IMR-90 (cell line): ENCODE data around the gene ZNF277. TPM values are rescaled to one million over a fixed set of nuclear protein-coding genes. Genes with fewer than 3 reads are reported as not detected.

ENCODE experiments used
- ATAC-seq: fragments of 200-7000 bp; cut with Tn5 transposase; 2 replicates; pipeline ENCODE4 v1.9.1; 2020; ENCODE audit warnings: low read depth, mild to moderate bottlenecking, moderate library complexity
- BruUV-seq: library from RNA; stranded (reverse); fragments of 400-500 nt; replicated peaks from 2 replicates; lab custom pipeline; 2021; lab: Mats Ljungman, UMichigan
- CTCF ChIA-PET: fragments of 300-600 bp; formaldehyde crosslinking; extraction: SDS; loops from one replicate; lab custom pipeline; 2021; ENCODE audit warnings: antibody characterized with exemption; lab: Yijun Ruan, JAX
- POLR2A ChIA-PET: fragments of 300-600 bp; sonication (Branson Sonifier 250); formaldehyde crosslinking; loops from one replicate; lab custom pipeline; 2022; ENCODE audit warnings: antibody characterized with exemption; ENCODE audit not compliant: unreplicated experiment; lab: Charles Lee
- DNase-seq: peaks from one replicate; pipeline ENCODE4 v3.0.0; 2013
- H2AFZ ChIP-seq: replicated peaks from 2 replicates; pipeline ENCODE3; 2013; ENCODE audit warnings: low read length, mild to moderate bottlenecking; ENCODE audit not compliant: poor library complexity
- H2AK5ac ChIP-seq: 2 replicates; pipeline ENCODE4 v1.6.1; 2013; ENCODE audit warnings: low read depth, low read length, inconsistent platforms
- H2AK9ac ChIP-seq: replicated peaks from 2 replicates; pipeline ENCODE3; 2013; ENCODE audit warnings: mild to moderate bottlenecking, low read depth, low read length, moderate library complexity; ENCODE audit not compliant: poor library complexity
- H2BK120ac ChIP-seq: 2 replicates; pipeline ENCODE4 v1.6.1; 2013; ENCODE audit warnings: low read depth, low read length, inconsistent platforms
- H2BK15ac ChIP-seq: 3 replicates; pipeline ENCODE4 v1.6.1; 2013; ENCODE audit warnings: low read depth, low read length, inconsistent platforms
- H2BK20ac ChIP-seq: 2 replicates; pipeline ENCODE4 v1.6.1; 2013; ENCODE audit warnings: low read depth, mild to moderate bottlenecking, inconsistent platforms, low read length, moderate library complexity
- H2BK5ac ChIP-seq: 2 replicates; pipeline ENCODE4 v1.6.1; 2013; ENCODE audit warnings: mild to moderate bottlenecking, low read depth, low read length, inconsistent platforms; ENCODE audit not compliant: poor library complexity, severe bottlenecking
- H3K14ac ChIP-seq: replicated peaks from 2 replicates; pipeline ENCODE4 v1.6.1; 2013; ENCODE audit warnings: low read depth, low read length, inconsistent platforms
- H3K18ac ChIP-seq: 2 replicates; pipeline ENCODE4 v1.6.1; 2013; ENCODE audit warnings: low read depth, low read length, control low read depth
- H3K23ac ChIP-seq: 2 replicates; pipeline ENCODE4 v1.6.1; 2013; ENCODE audit warnings: low read depth, low read length, inconsistent platforms
- H3K27ac ChIP-seq: 2 replicates; pipeline ENCODE4 v1.5.1; 2013; ENCODE audit warnings: mild to moderate bottlenecking, control low read depth, low read length; ENCODE audit not compliant: insufficient read depth
- H3K27me3 ChIP-seq: 2 replicates; pipeline ENCODE4 v1.6.1; 2013; ENCODE audit warnings: low read length; ENCODE audit not compliant: control insufficient read depth, insufficient read depth
- H3K36me3 ChIP-seq: 2 replicates; pipeline ENCODE4 v1.6.1; 2013; ENCODE audit warnings: low read length, mixed read lengths; ENCODE audit not compliant: control insufficient read depth, insufficient read depth
- H3K4ac ChIP-seq: 2 replicates; pipeline ENCODE4 v1.6.1; 2013; ENCODE audit warnings: low read depth, low read length, inconsistent platforms
- H3K4me1 ChIP-seq: 2 replicates; pipeline ENCODE4 v1.6.1; 2013; ENCODE audit warnings: low read length, mixed read lengths; ENCODE audit not compliant: control insufficient read depth, insufficient read depth
- H3K4me2 ChIP-seq: 2 replicates; pipeline ENCODE4 v1.6.1; 2013; ENCODE audit warnings: low read depth, mild to moderate bottlenecking, control low read depth, low read length, moderate library complexity
- H3K4me3 ChIP-seq: 2 replicates; pipeline ENCODE4 v1.5.1; 2013; ENCODE audit warnings: low read depth, mild to moderate bottlenecking, control low read depth, low read length, moderate library complexity; ENCODE audit not compliant: insufficient read depth
- H3K56ac ChIP-seq: 2 replicates; pipeline ENCODE4 v1.6.1; 2013; ENCODE audit warnings: low read length, inconsistent platforms; ENCODE audit not compliant: insufficient read depth; ENCODE audit errors: extremely low read depth
- H3K79me1 ChIP-seq, 2 experiments: 2 replicates each; pipeline ENCODE4 v1.6.1; 2013; ENCODE audit warnings: low read length in 2 of 2, inconsistent platforms in 1 of 2, low read depth in 1 of 2
- H3K9ac ChIP-seq: 2 replicates; pipeline ENCODE4 v1.6.1; 2013; ENCODE audit warnings: low read depth, low read length, control low read depth
- H3K9me1 ChIP-seq: 2 replicates; pipeline ENCODE4 v1.6.1; 2013; ENCODE audit warnings: low read length, inconsistent platforms; ENCODE audit not compliant: insufficient read depth
- H3K9me3 ChIP-seq: 2 replicates; pipeline ENCODE4 v1.6.1; 2013; ENCODE audit warnings: low read length; ENCODE audit not compliant: control insufficient read depth, insufficient read depth
- H4K20me1 ChIP-seq: 2 replicates; pipeline ENCODE4 v1.6.1; 2013; ENCODE audit warnings: low read length, inconsistent platforms; ENCODE audit not compliant: insufficient read depth
- H4K5ac ChIP-seq: 2 replicates; pipeline ENCODE4 v1.6.1; 2013; ENCODE audit warnings: mild to moderate bottlenecking, low read depth, low read length, control low read depth
- H4K8ac ChIP-seq, 2 experiments: 2 replicates each; pipeline ENCODE4 v1.6.1; 2013; ENCODE audit warnings: low read depth in 2 of 2, low read length in 2 of 2, control low read depth in 1 of 2, inconsistent platforms in 1 of 2
- H4K91ac ChIP-seq: 2 replicates; pipeline ENCODE4 v1.6.1; 2013; ENCODE audit warnings: low read depth, low read length, inconsistent platforms; ENCODE audit not compliant: insufficient read depth
- dilution Hi-C: fragments of 300-500 bp; cut with HindIII; formaldehyde crosslinking; loops from one replicate; pipeline ENCODE4 v1.14.3; 2018; ENCODE audit warnings: low sequenced_read_pairs; ENCODE audit not compliant: unreplicated experiment
- in situ Hi-C: fragments of 300-500 bp; cut with MboI; formaldehyde crosslinking; loops from 3 replicates; pipeline ENCODE4 v1.14.3; 2019; ENCODE audit warnings: low sequenced_read_pairs, inconsistent platforms, mixed read lengths
- intact Hi-C: fragments of 100-400 bp; cut with micrococcal nuclease; formaldehyde crosslinking; loops from 2 replicates; pipeline ENCODE4 v1.10.0; 2022
- polyA plus RNA-seq, 3 experiments: library from polyadenylated mRNA; depleted of rRNA; stranded (reverse); fragments of >200 nt; gene quantifications; 2 replicates each; pipeline ENCODE4 v1.2.3, GENCODE V29; 2012; ENCODE audit warnings: low replicate concordance in 1 of 3
- total RNA-seq: library from RNA; depleted of rRNA; stranded (reverse); fragments of >200 nt; gene quantifications from 2 replicates; pipeline ENCODE4 v1.2.3, GENCODE V29; 2012
- TF ChIP-seq, protein P1 (sequence below): conservative IDR thresholded peaks from 2 replicates; pipeline ENCODE4 v1.5.1; 2012; ENCODE audit warnings: mild to moderate bottlenecking, low read depth, low read length, improper control_type of control experiment
- TF ChIP-seq, protein P2 (sequence below): fragments of 150-350 bp; IDR thresholded peaks from 2 replicates; pipeline ENCODE4 v1.6.1; 2016; ENCODE audit warnings: low read depth, mild to moderate bottlenecking, low read length, moderate library complexity, borderline replicate concordance

ZNF277 gene
- total and polyA plus RNA-seq, 2 of the 4 experiments (the other 2 are of a cell fraction), result 7.3 to 21.3 TPM

DNA sequence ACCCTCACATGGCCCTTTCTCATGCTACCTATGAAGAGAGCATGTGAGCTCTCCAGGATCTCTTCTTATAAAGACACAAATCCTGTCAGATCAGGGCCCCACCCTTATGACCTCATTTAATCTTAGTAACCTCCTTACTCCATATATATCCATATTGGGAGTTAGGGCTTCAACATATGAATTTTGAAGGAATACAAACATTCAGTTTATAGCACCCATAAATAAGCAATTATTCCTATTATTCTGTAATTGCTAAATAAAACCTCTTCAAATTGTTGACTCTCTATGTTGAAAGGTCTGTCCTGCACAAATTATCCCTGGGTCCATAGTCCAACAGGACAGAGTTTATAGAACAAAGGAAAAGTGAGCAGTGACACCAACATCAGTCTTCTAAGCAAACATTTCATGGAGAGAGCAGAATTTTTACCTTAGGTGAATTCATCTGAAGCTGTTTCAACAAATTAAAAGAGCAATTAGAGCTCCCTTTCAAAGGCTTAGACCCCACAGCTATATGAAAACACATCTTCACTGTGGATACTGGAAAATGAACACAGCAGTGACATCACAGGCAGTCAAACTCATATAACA, 12.5 kb upstream of the ZNF277 start:
- in situ Hi-C loops (no loop called here), intact Hi-C loops (no loop called here), dilution Hi-C loops (no loop called here)
- no peaks in the 10 kb centered on the region for H4K20me1 ChIP-seq
- H3K9ac ChIP-seq, result no peak overlapping the region
- no peak for ATAC-seq
- H2AFZ ChIP-seq, result no peak overlapping the region
- no peak overlapping the region for H2BK5ac ChIP-seq
- no peak overlapping the region for H3K4ac ChIP-seq
- no TSS peak for BruUV-seq
- H3K4me1 ChIP-seq, result peaks cover 3% of the 10 kb centered on the region; the same call in 1 of the 2 replicates
- H4K8ac ChIP-seq, result no peak overlapping the region
- 0 out of 2 replicates have a peak, but pooled peaks cover 2% of the 10 kb centered on the region for H3K9me3 ChIP-seq
- ChIA-PET CTCF (interaction anchor here (1.4 kb wide), 1 partner anchor 12 kb away, joined by 3 read pairs; the partner anchor contains the start of gene DOCK4), POLR2A (no interaction called here)
- H2AK9ac ChIP-seq, result no peak overlapping the region
- TF ChIP-seq, protein P1, sequence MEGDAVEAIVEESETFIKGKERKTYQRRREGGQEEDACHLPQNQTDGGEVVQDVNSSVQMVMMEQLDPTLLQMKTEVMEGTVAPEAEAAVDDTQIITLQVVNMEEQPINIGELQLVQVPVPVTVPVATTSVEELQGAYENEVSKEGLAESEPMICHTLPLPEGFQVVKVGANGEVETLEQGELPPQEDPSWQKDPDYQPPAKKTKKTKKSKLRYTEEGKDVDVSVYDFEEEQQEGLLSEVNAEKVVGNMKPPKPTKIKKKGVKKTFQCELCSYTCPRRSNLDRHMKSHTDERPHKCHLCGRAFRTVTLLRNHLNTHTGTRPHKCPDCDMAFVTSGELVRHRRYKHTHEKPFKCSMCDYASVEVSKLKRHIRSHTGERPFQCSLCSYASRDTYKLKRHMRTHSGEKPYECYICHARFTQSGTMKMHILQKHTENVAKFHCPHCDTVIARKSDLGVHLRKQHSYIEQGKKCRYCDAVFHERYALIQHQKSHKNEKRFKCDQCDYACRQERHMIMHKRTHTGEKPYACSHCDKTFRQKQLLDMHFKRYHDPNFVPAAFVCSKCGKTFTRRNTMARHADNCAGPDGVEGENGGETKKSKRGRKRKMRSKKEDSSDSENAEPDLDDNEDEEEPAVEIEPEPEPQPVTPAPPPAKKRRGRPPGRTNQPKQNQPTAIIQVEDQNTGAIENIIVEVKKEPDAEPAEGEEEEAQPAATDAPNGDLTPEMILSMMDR, result no peak
- TF ChIP-seq, protein P2, sequence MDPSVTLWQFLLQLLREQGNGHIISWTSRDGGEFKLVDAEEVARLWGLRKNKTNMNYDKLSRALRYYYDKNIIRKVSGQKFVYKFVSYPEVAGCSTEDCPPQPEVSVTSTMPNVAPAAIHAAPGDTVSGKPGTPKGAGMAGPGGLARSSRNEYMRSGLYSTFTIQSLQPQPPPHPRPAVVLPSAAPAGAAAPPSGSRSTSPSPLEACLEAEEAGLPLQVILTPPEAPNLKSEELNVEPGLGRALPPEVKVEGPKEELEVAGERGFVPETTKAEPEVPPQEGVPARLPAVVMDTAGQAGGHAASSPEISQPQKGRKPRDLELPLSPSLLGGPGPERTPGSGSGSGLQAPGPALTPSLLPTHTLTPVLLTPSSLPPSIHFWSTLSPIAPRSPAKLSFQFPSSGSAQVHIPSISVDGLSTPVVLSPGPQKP, result no peak
- no peaks in the 10 kb centered on the region for H3K27me3 ChIP-seq
- no peak overlapping the region for H2BK15ac ChIP-seq
- H3K4me2 ChIP-seq, result no peak overlapping the region
- no peaks in the 10 kb centered on the region for H3K36me3 ChIP-seq
- no peak overlapping the region for H3K23ac ChIP-seq
- H3K27ac ChIP-seq, result no peak overlapping the region
- no peak overlapping the region for H3K4me3 ChIP-seq
- H3K79me1 ChIP-seq, result peaks cover 25 to 48% of the 10 kb centered on the region in 2 experiments
- no peak overlapping the region for H4K5ac ChIP-seq
- 0 out of 2 replicates have a peak overlapping the region, but pooled peaks have one; percentile 37 for H3K14ac ChIP-seq
- H3K9me1 ChIP-seq, result peaks cover 2% of the 10 kb centered on the region
- H4K91ac ChIP-seq, result no peak overlapping the region
- no peak overlapping the region for H3K56ac ChIP-seq
- no peak overlapping the region for H2AK5ac ChIP-seq
- H2BK20ac ChIP-seq, result no peak overlapping the region
- no peak overlapping the region for H2BK120ac ChIP-seq
- H3K18ac ChIP-seq, result no peak overlapping the region
- DNase-seq, result no peak
